Hepatocyte (in vitro differentiated cells): ENCODE measurements around the gene MRGPRD.

ENCODE experiments used
- EZH2 ChIP-seq: fragments of 200-600 bp; sonication (generic); IDR thresholded peaks from 2 replicates; pipeline ENCODE4 v1.6.1; 2016; ENCODE audit warnings: antibody characterized with exemption, mild to moderate bottlenecking, borderline replicate concordance
- EZH2phosphoT487 ChIP-seq: fragments of 200-600 bp; sonication (generic); IDR thresholded peaks from one replicate; pipeline ENCODE4 v1.6.1; 2018; ENCODE audit warnings: antibody characterized with exemption, mild to moderate bottlenecking, low read depth, moderate library complexity; ENCODE audit not compliant: unreplicated experiment, severe bottlenecking
- TF ChIP-seq, protein P1 (sequence below): fragments of 200-600 bp; sonication (generic); IDR thresholded peaks from 2 replicates; pipeline ENCODE4 v1.5.1; 2016; ENCODE audit warnings: antibody characterized with exemption, mild to moderate bottlenecking; ENCODE audit not compliant: poor library complexity

GRCh38 chr11:69011624-69012091, 30.9 kb upstream of the MRGPRD start:
- TF ChIP-seq, protein P1, sequence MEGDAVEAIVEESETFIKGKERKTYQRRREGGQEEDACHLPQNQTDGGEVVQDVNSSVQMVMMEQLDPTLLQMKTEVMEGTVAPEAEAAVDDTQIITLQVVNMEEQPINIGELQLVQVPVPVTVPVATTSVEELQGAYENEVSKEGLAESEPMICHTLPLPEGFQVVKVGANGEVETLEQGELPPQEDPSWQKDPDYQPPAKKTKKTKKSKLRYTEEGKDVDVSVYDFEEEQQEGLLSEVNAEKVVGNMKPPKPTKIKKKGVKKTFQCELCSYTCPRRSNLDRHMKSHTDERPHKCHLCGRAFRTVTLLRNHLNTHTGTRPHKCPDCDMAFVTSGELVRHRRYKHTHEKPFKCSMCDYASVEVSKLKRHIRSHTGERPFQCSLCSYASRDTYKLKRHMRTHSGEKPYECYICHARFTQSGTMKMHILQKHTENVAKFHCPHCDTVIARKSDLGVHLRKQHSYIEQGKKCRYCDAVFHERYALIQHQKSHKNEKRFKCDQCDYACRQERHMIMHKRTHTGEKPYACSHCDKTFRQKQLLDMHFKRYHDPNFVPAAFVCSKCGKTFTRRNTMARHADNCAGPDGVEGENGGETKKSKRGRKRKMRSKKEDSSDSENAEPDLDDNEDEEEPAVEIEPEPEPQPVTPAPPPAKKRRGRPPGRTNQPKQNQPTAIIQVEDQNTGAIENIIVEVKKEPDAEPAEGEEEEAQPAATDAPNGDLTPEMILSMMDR = no peak
- TF ChIP-seq EZH2 = no peak
- no peak for TF ChIP-seq EZH2phosphoT487
